ENCODE measurements around the gene PRSS50. TPM values are rescaled to one million over a fixed set of nuclear protein-coding genes. Genes with fewer than 3 reads are reported as not detected.

The PRSS50 gene
- total RNA-seq, 1 donor, result under 0.01 TPM

DNA sequence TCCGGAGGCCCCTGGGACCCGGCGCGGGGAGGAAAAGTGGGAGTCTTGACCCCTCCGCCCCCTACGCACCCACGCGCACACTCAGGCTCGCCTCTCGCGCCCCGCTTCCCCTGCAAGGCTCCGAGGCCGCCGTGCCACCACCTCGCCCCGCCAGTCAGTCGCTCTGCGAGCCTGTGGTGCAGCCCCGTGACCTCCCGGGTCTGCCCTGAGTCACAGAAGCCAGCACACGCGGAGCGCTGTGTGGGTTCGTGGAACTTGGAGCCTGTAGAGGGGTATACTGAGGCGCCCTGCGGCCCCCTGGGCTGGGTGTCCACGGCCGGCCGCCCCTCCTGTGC is 23.8 kb downstream of the PRSS50 start:
- DNase-seq (ENCODE audit: low read depth in 2 of 3, low spot score in 2 of 3), result peak; percentile 37 to 54 (median 54)

DNA sequence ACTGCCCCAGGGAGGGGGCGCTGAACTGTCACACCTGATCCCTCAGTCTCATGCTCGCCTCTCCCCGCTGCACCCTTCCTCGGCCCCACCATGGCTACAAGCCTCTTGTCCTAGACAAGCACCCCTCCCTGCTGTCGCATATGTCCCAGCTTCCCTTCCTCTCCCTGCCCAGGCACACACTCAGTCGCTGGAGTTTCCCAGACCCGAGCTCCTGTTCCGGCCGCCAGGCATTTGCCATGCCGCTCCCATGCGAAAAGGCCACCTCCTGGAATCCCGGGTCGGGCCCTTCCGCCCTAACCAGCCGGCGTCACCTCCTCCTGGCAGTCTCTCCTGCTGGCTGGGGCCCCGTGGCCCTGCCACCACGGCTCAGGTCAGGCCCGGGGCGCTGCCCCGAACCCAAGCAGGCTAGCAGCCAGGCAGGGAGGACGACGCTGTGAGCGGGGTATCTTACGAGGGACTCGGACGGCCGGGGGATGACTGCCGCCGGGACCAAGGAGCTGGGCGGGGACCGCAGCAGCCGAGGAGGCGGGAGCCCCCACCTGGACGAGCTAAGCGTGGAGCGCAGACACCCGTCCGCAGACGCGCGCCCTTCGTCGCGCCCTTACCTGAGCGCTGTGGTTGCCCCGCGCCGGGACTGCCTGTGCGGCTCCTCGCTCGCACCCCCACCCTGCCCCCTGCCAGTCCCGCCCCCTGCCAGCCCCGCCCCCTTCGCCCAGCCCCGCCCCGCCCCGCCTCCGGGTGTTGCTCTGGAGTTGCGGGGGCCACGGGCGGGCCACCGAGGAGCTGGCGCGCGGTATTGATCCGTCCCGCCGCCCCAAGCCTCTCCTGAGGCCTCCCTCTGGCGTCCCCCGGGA is 24.4 kb downstream of the PRSS50 start, which contains the start of gene ALS2CL:
Gene ALS2CL, minus strand, starts transcription at position 642 of the 854 bp plus-strand sequence. CDS start 4,239 bp downstream, outside the sequence.
- DNase-seq (ENCODE audit: low read depth in 2 of 3, low spot score in 2 of 3), result peak; percentile 39 to 50 (median 41)

DNA sequence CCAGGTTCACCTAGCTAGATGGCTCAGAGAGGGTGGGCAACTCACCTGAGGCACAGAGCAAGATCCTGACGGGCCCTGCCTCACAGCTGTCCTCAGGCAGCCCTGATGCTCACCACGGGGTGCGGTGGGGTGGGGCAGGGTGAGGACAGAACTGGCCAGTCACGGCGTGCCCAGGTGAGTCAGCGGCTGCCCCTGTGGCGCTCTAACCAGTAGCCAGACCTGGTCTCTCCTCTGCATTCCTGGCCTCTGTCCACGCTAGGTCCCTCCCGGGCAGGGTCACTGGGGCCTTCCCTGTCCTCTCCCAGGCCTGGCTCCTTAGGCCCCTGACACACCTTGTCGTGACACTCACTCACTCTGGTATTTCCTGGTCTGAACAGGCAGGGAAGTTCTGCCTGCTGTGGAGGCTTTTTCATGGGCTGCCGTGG is 25.1 kb downstream of the PRSS50 start:
- DNase-seq (ENCODE audit: low read depth in 2 of 3, low spot score in 2 of 3), result no peak

DNA sequence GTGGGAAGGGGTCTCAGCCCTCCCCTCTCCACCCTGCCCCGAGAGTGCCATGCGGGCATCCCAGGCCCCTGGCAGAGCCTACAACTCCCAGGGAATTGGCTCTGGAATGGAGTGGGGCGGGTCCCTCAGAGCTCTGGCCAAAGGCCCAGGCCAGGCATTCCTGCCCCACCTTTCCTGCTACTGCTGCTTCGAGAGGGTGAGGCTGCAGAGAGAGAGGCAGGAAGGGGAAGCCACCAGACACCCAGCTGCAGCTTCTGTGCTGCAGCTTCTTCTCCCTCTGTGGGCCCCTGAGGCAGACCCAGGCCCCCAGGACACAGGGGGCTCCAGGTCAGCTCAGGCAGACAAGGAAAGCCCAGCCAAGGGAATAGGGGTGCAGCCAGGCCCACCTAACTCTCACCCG is 26.9 kb downstream of the PRSS50 start:
- DNase-seq (ENCODE audit: low read depth in 2 of 3, low spot score in 2 of 3), result peak in 1 of 3 donors; percentile 38

DNA sequence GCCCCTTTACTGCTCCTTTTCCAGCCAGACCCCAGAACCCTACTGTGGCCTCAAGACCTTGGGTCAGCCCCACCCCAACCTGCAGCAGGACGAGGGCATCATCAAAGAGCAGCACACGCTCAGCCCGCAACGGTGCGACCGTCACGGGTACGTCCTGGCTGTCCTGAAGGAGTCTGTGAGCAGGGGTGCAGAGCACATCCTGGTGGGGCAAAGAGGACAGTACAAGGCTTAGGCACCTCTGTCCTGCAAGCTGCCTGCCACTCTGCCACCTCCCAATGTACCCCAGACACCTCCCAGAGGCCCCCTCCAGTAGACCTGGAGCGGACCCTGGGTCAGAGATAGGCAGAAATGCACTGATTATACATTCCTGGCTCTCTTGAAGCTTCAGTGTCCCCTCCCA is 32.2 kb downstream of the PRSS50 start:
- no peak for DNase-seq (ENCODE audit: low read depth in 2 of 3, low spot score in 2 of 3)

DNA sequence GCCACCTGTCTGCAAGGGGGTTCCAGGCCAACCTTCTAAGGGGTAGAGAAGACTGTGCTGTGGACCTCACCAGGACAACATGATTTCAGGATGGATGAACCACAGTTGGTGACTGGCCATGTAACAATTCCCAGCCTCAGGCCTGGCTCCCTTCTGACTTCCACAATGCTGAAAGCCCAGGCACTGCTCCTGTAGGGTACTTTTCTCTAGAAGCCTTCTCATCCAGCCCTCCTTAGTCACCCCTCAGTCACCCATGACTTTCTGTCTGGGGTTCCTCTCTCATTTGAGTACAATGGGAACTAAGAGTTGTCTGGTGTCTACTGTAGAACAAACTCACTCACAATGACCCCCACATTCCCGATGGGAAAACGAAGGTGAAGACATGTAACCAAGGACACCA is 32.8 kb downstream of the PRSS50 start:
- no peak for DNase-seq (ENCODE audit: low read depth in 2 of 3, low spot score in 2 of 3)

DNA sequence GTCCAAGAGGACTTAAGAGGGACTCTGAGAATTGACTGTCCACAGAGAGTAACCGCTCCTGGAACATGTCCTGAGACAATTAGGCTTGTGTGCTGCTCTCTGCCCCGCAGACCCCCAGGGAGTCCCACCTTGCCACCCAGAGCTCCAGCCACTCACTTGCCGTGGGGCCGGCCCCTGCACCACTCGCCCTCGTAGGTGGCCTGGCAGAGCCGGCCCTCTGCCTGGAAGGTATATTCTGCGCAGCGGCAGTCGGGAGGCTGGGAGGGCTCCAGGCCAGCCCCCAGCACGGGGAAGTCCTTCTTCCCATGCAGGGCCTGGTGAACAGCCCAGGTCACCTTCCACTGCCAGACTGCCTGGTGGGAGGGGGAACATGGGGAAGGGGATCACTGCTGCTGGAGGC is 34.7 kb downstream of the PRSS50 start:
- no peak for DNase-seq (ENCODE audit: low read depth in 2 of 3, low spot score in 2 of 3)

DNA sequence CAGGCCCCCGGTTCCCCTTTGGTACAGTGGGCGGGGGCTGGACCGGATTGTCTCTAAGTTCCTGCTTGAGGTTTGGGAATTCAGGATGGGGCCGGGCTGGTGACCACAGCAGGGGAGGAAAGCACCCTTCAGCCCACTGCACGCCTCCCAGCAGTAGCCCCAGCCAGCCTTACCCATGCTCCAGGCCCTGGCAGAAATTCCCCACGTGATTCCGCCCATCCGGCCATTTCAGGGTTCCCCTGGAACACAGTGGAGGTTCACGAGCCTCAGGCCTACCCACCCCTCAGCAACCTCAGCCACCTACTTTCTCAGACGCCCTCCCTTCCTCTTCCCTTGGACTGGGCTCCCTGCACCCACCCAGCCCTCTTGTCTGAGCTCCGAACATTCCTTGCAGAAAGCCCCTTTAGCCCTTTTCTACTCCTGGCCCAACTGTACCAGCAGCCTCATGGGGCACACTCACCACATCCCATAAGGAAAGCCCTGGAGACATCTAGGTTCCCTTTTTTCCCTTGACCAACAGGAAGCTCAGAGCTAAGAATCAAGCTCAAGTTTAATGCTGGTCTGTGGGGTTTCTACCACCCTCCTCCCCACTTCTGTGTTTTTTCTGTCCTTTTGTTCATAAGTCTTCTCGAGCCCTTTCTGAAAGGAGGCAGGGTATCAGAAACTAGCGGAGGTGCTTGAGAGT is 35.7 kb downstream of the PRSS50 start:
- no peak for DNase-seq (ENCODE audit: low read depth in 2 of 3, low spot score in 2 of 3)

DNA sequence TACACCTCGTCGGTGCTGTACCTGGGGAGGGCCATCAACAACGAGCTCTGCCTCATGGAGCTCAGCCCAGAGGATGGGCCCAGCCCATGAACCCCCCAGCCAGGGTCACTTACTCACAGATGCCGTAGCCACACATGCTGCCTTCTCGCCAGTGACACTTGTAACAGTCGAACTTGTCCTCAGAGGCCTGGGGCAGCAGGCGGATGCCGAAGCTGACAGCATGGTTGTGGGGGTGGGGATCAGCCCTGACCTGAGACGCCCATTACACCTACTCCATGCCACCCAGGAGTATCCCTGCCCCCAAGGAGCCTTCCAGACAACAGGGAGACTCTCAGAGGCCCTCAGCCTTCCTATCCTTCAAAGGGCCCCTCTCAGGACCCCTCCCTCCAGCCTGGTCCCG is 36.3 kb downstream of the PRSS50 start:
- DNase-seq (ENCODE audit: low read depth in 2 of 3, low spot score in 2 of 3), result no peak

DNA sequence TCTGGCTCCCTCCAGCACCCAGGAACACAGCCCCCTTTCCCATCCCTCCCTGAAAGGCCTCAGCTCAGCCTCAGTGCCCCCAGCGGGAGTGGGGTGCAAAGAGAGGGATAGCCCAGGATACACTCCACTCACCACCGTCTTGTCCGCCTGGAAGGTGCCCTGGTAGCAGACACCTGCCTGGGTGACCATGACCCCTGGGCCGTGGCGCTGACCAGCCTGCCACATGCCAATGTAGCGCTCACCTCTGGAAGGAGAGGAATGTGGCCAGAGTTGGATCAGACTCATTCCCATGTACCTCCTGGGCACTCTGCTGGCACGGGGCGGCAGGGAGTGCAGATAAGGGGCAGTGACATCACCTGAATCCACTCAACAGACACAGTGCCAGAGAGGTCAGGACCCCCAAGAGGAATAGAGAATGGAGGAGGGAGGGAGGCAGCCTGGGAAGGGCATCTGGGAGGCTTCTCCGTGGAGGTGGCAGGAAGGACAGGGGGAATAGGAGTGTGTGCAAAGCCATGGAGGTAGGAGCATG is 37.3 kb downstream of the PRSS50 start:
- DNase-seq (ENCODE audit: low read depth in 2 of 3, low spot score in 2 of 3), result no peak

DNA sequence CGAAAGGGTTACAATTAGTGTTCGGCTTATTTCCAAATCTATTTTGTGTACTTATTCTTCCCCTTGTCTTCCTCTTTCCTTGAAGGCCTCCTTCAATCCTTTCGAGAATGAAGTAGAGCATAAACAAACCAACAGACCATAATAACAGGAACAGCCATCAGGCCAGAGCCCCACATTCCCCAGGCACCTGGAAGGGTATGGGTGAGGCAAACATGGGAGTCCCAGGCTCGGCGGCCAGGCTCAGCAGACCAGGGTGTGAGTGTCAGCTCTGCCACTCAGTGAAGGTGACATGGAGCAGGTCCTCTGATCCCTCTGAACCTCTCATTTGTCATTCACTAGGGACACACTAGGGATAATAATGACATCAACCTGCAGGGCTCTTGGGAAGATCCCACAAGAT is 38.0 kb downstream of the PRSS50 start:
- DNase-seq (ENCODE audit: low read depth in 2 of 3, low spot score in 2 of 3), result no peak

DNA sequence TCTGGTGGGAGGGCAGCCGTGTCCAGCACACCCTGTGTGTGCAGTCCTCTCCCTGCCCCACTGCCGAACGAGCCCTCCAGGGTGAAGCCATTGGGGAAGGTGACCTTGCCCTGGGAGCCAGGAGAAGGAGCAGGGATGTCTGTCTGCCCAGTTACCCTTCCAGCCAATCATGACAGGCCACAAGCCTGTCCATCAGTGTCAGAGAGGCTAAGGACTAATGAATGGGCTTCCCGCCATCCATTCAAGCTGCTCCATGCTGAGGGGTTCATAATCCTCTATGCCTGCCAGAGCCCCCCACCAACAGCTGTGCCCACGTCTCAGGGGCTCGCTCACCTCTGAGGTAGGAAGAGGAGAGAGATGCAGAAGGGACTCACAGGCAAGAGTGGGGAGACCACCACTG is 39.4 kb downstream of the PRSS50 start:
- DNase-seq (ENCODE audit: low read depth in 2 of 3, low spot score in 2 of 3), result no peak

DNA sequence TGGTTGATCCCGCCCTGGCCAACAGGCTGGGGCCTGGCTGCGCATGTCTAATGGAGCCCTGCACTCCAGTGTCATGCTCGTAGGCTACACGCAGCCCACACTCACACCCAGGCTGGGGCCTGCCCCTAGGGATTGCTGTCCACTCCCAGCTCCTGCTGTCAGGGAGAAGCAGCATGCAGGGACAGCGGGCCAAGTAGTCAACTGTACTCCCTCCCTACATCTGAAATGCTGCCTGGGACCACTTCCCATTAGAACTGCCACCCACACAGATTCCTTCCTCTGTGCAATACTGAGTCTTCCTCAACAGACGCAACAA is 40.3 kb downstream of the PRSS50 start:
- no peak for DNase-seq (ENCODE audit: low read depth in 2 of 3, low spot score in 2 of 3)

DNA sequence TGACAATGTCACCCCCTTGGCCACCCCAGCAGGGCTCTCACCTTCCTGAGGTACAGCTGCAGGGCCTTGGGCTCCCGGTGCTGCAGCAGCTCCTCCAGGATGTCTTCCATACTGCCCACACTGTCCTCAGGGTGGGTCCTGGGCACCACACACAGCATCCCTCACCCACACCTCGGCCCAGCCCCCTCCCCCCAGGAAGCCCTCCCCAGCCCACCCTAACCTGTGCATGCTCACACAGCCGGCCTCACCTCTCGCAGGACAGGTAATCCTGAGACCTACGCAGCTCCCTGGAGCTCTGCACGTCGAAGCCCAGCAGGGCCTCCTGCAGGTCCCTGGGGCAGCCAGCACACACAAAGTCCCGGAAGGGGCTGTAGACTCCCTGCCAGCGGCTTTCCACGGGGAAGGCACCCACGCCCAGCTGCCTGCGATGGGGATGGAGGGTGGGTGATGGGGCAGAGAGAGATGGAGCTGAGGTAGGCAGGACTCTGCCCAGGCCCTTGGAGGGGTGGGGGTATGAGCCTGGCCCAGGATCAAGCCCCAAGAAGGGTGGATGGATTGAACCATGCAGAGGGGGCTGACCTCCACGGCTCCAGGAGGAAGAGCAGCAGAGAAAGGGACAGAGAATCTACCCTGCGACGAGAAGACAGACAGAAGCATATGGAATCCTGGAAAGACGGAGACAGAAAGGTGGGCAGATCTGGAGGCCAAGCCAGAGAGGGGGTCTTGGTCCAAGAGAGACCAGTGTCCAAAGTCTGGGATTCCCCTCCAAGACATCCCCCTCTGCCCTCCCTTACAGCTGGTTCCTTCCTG is 40.9 kb downstream of the PRSS50 start:
- DNase-seq (ENCODE audit: low read depth in 2 of 3, low spot score in 2 of 3), result no peak

DNA sequence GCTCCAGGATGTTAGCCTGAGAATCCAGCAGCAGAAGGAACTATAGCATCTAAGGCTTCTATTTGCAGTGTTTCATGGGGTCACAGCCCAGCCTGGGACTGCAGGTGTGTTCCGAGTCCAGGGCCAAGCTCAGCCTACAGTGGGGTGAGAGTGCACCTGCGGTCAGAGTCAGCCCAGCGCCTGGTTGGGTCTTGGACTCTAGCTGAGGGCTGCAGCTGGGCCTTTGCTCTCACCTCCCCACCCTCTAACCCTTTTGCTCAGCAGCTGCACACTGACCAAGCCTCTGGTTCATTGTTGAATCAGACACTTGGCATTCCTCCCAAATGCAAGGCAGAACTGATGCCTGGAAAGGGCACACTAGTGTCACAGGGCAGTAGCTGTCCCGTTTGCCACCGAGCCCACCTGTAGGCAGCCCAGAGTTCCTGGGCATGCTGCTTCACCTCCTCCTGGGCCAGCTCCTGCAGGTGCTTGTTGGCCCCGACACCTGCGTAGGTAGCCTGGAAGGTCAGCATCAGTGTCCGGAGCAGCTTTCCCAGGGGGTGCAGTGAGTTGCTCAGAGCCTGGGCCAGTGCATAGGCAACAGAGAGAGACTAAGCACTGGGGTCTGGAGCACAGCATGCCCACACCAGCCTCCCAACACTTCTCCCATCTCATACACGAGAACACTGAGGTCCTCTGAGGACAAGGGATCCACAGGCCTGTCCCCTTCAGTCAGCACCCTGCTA is 41.7 kb downstream of the PRSS50 start:
- DNase-seq (ENCODE audit: low read depth in 2 of 3, low spot score in 2 of 3), result no peak

DNA sequence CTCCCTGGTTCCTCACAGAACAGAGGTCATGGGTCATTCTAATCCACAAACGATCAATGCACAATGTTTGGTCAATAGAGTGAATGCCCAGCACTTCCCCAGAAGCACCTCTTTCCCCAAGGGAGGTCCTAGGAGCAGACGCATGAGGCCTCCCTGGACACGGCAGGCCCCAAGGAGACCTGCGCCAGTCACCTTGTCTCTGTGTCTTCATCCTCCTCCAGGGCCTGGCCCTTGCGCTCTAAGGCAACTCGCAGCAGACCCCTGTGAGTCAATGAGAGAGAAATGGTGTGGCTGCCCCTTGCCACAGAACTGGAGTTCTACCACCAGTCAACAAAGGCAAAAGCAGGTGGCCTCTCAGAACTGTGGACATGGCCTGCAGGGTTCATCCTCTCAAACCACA is 42.2 kb downstream of the PRSS50 start:
- DNase-seq (ENCODE audit: low read depth in 2 of 3, low spot score in 2 of 3), result no peak

DNA sequence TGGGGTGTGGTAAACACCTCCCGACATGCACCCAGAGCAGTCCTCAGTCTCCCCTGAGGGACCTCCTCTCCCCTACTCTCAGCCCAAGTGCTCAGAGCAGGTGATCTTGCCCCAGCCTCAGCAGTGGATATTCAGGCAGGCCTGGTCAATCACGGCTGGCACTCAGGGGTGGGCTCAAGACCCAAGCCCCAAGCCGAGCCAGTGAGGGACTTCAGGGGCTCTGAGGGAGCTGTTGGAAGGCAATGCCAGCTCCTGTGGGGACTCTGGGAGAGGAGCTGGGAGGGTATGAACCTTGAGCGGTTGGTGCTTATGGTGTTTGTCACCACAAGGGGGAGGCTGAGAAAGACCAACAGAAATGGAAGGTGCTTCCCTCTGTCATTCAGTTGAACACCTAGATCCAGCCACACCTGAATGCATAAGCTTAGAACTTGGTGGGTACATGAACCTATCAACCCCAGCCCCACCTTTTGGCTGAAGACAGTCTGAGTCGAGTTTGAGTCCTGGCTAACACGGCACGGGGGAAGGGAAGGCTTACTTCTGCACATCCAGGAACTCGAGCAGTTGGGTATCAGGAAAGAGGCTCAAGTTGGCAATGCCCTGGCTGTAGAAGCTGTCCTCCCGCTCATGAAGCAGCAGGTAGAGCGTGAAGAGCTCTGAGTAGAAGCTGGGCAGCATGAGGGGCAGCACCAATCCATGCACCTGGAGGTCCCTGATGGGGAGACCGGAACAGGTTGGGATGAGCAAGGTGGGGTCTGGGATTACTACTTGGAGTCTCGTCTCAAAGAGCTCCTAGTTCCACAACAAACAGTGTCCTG is 43.4 kb downstream of the PRSS50 start:
- DNase-seq (ENCODE audit: low read depth in 2 of 3, low spot score in 2 of 3), result no peak

DNA sequence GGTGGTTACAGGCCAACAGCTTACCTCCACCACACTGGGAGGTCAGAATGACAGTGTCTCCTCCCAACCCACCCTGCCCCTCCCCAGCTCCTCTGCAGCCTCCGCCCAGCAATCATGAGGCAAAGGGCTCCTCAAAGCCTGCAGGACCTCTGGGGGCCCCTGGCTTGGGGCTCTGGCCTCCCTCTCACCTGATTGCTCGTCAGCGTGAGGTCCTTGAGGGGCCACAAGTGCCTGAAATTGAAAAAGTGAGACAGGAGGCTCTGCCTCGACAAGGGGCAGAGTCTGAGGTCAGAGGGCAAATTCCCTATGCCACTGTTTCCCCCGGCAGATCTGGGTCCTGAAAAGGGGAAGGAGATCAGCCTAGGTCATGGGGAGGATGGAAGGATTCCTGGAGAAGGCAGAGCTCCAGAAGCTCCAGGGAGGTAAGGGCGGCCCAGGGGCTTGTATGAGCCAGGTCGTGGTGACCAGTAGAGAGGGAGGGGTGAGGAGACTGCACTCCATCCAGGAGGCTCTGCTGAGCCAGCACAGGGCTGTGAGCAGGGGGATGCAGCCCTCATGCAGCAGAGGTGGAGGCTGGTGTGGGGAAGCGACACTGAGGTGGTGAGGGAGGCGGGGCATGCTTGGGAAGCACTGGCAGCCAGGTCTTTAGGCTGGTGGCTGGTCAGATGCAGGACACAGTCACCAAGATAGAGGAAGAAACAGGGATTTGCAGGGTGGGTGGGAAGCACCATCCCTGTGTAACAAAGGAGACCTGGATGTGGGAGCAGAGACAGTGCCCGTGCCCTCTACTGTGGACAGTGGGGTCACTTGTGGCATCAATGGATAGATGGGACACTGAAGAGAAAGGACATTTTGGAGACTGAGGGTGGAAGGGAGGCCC is 44.3 kb downstream of the PRSS50 start:
- DNase-seq (ENCODE audit: low read depth in 2 of 3, low spot score in 2 of 3), result no peak

DNA sequence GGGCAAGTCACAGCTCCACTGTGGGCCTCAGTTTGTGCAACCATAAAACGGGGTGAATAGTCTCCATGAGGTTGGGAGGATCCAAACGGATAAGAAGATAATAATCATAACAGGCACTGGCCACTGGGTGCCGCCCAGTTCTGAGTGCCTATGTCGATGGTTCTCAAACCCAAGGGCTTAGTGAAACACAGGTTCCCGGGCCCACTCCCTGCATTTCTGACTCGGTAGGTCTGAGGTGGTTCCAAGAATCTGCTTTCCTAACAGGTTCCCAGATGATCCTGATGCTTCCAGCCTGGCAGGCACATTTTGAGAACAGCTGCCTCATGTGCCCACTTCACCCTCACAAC is 45.3 kb downstream of the PRSS50 start:
- DNase-seq (ENCODE audit: low read depth in 2 of 3, low spot score in 2 of 3), result no peak

Measured in hematopoietic multipotent progenitor cell (in vitro differentiated cells).